NB4 (cell line): ENCODE measurements around the gene KRT12.

ENCODE experiments used
- CTCF ChIP-seq: IDR thresholded peaks from one replicate; pipeline ENCODE4 v1.5.1; 2012; ENCODE audit warnings: low read depth, low read length
- MAX ChIP-seq: IDR thresholded peaks from 2 replicates; pipeline ENCODE4 v1.6.1; 2011; ENCODE audit warnings: low read depth, low read length
- MYC ChIP-seq: IDR thresholded peaks from 2 replicates; pipeline ENCODE4 v1.6.1; 2011; ENCODE audit warnings: low read depth, low read length

- TF ChIP-seq MYC: no peak
- TF ChIP-seq CTCF: no peak
- no peak for TF ChIP-seq MAX
These were observed 35.5 kb upstream of the KRT12 start for GRCh38 chr17:40902498-40902897.
